ENCODE data around the gene SRSF8.
"Not testable (repeated sequence)": the region's sequence is repeated elsewhere in the genome, so short reads cannot be mapped to it uniquely, and the experiment has no call there.

The SRSF8 gene

GRCh38 chr11:95103701-95104100 lies 37.0 kb downstream of the SRSF8 start:
- no peak overlapping the region for H3K27ac ChIP-seq (ENCODE audit: low read depth, low read length)
- no peaks in the 10 kb centered on the region for H3K36me3 ChIP-seq (ENCODE audit: control insufficient read depth, insufficient read depth, low read length)
- H3K27me3 ChIP-seq (ENCODE audit: control insufficient read depth, insufficient read depth, low read length) = no peaks in the 10 kb centered on the region
- H3K4me3 ChIP-seq (ENCODE audit: low read length) = no peak overlapping the region
- no peak overlapping the region for H3K9ac ChIP-seq (ENCODE audit: low read length)
- H3K4me1 ChIP-seq (ENCODE audit: control insufficient read depth, insufficient read depth, low read length) = no peaks in the 10 kb centered on the region

GRCh38 chr11:95104121-95104830 lies 37.6 kb downstream of the SRSF8 start:
- Histone ChIP-seq H3K27me3 (ENCODE audit: control insufficient read depth, insufficient read depth, low read length) (no peaks in the 10 kb centered on the region), H3K27ac (ENCODE audit: low read depth, low read length) (no peak overlapping the region), H3K4me3 (ENCODE audit: low read length) (no peak overlapping the region), H3K36me3 (ENCODE audit: control insufficient read depth, insufficient read depth, low read length) (no peaks in the 10 kb centered on the region), H3K4me1 (ENCODE audit: control insufficient read depth, insufficient read depth, low read length) (no peaks in the 10 kb centered on the region), H3K9ac (ENCODE audit: low read length) (no peak overlapping the region)

GRCh38 chr11:95104856-95105255 lies 38.1 kb downstream of the SRSF8 start:
- Histone ChIP-seq H3K9ac (ENCODE audit: low read length) (no peak overlapping the region), H3K27ac (ENCODE audit: low read depth, low read length) (no peak overlapping the region), H3K4me3 (ENCODE audit: low read length) (no peak overlapping the region), H3K27me3 (ENCODE audit: control insufficient read depth, insufficient read depth, low read length) (no peaks in the 10 kb centered on the region), H3K4me1 (ENCODE audit: control insufficient read depth, insufficient read depth, low read length) (no peaks in the 10 kb centered on the region), H3K36me3 (ENCODE audit: control insufficient read depth, insufficient read depth, low read length) (no peaks in the 10 kb centered on the region)

- Histone ChIP-seq H3K4me3 (ENCODE audit: low read length) (no peak overlapping the region), H3K9ac (ENCODE audit: low read length) (no peak overlapping the region), H3K27me3 (ENCODE audit: control insufficient read depth, insufficient read depth, low read length) (no peaks in the 10 kb centered on the region), H3K36me3 (ENCODE audit: control insufficient read depth, insufficient read depth, low read length) (no peaks in the 10 kb centered on the region), H3K27ac (ENCODE audit: low read depth, low read length) (no peak overlapping the region), H3K4me1 (ENCODE audit: control insufficient read depth, insufficient read depth, low read length) (no peaks in the 10 kb centered on the region)
These were observed 41.5 kb downstream of the SRSF8 start for GRCh38 chr11:95108159-95108611.

GRCh38 chr11:95108671-95109551 lies 42.2 kb downstream of the SRSF8 start:
- Histone ChIP-seq H3K27ac (ENCODE audit: low read depth, low read length) (no peak overlapping the region), H3K9ac (ENCODE audit: low read length) (no peak overlapping the region), H3K4me1 (ENCODE audit: control insufficient read depth, insufficient read depth, low read length) (no peaks in the 10 kb centered on the region), H3K4me3 (ENCODE audit: low read length) (no peak overlapping the region), H3K36me3 (ENCODE audit: control insufficient read depth, insufficient read depth, low read length) (no peaks in the 10 kb centered on the region), H3K27me3 (ENCODE audit: control insufficient read depth, insufficient read depth, low read length) (no peaks in the 10 kb centered on the region)

- H3K4me3 ChIP-seq (ENCODE audit: low read length); H3K9ac ChIP-seq (ENCODE audit: low read length); H3K27ac ChIP-seq (ENCODE audit: low read depth, low read length); H3K36me3 ChIP-seq (ENCODE audit: control insufficient read depth, insufficient read depth, low read length); H3K4me1 ChIP-seq (ENCODE audit: control insufficient read depth, insufficient read depth, low read length); H3K27me3 ChIP-seq (ENCODE audit: control insufficient read depth, insufficient read depth, low read length): not testable (repeated sequence)
These were observed 44.8 kb downstream of the SRSF8 start for GRCh38 chr11:95111471-95111870.

GRCh38 chr11:95111923-95112540 lies 45.3 kb downstream of the SRSF8 start:
- no peaks in the 10 kb centered on the region for H3K27me3 ChIP-seq (ENCODE audit: control insufficient read depth, insufficient read depth, low read length)
- no peak overlapping the region for H3K9ac ChIP-seq (ENCODE audit: low read length)
- H3K4me3 ChIP-seq (ENCODE audit: low read length) = no peak overlapping the region
- H3K27ac ChIP-seq (ENCODE audit: low read depth, low read length) = no peak overlapping the region
- H3K36me3 ChIP-seq (ENCODE audit: control insufficient read depth, insufficient read depth, low read length) = no peaks in the 10 kb centered on the region
- H3K4me1 ChIP-seq (ENCODE audit: control insufficient read depth, insufficient read depth, low read length) = no peaks in the 10 kb centered on the region

GRCh38 chr11:95115597-95115996 lies 48.9 kb downstream of the SRSF8 start:
- Histone ChIP-seq H3K27ac (ENCODE audit: low read depth, low read length) (no peak overlapping the region), H3K27me3 (ENCODE audit: control insufficient read depth, insufficient read depth, low read length) (no peaks in the 10 kb centered on the region), H3K9ac (ENCODE audit: low read length) (no peak overlapping the region), H3K4me1 (ENCODE audit: control insufficient read depth, insufficient read depth, low read length) (no peaks in the 10 kb centered on the region), H3K36me3 (ENCODE audit: control insufficient read depth, insufficient read depth, low read length) (no peaks in the 10 kb centered on the region), H3K4me3 (ENCODE audit: low read length) (no peak overlapping the region)

- no peak overlapping the region for H3K27ac ChIP-seq (ENCODE audit: low read depth, low read length)
These were observed 52.8 kb downstream of the SRSF8 start for GRCh38 chr11:95119361-95120060.

More at GRCh38 chr11:95119361-95120060, 52.8 kb downstream of the SRSF8 start:
- H3K36me3 ChIP-seq (ENCODE audit: control insufficient read depth, insufficient read depth, low read length) = no peaks in the 10 kb centered on the region
- H3K9ac ChIP-seq (ENCODE audit: low read length) = no peak overlapping the region
- no peaks in the 10 kb centered on the region for H3K4me1 ChIP-seq (ENCODE audit: control insufficient read depth, insufficient read depth, low read length)
- no peak overlapping the region for H3K4me3 ChIP-seq (ENCODE audit: low read length)
- no peaks in the 10 kb centered on the region for H3K27me3 ChIP-seq (ENCODE audit: control insufficient read depth, insufficient read depth, low read length)

All from rectal smooth muscle tissue (tissue), 1 donor.